Ishikawa (cell line): ENCODE results near the gene KCTD14.

Source experiments
- CEBPB ChIP-seq: IDR thresholded peaks from 2 replicates; pipeline ENCODE4 v1.6.1; 2012
- CREB1 ChIP-seq: IDR thresholded peaks from 2 replicates; pipeline ENCODE4 v1.6.1; 2012; ENCODE audit warnings: low read depth
- EGR1 ChIP-seq: IDR thresholded peaks from 2 replicates; pipeline ENCODE4 v1.6.1; 2012
- EP300 ChIP-seq: IDR thresholded peaks from 2 replicates; pipeline ENCODE4 v1.6.1; 2012; ENCODE audit warnings: borderline replicate concordance
- FOXM1 ChIP-seq: IDR thresholded peaks from 2 replicates; pipeline ENCODE4 v1.6.1; 2012; ENCODE audit warnings: low read depth, borderline replicate concordance
- NFIC ChIP-seq: IDR thresholded peaks from 2 replicates; pipeline ENCODE4 v1.6.1; 2012
- RAD21 ChIP-seq: IDR thresholded peaks from 2 replicates; pipeline ENCODE4 v1.6.1; 2012; ENCODE audit warnings: low read depth
- TAF1 ChIP-seq: IDR thresholded peaks from 2 replicates; pipeline ENCODE4 v1.6.1; 2012; ENCODE audit warnings: low read depth, mild to moderate bottlenecking
- TCF12 ChIP-seq: IDR thresholded peaks from 2 replicates; pipeline ENCODE4 v1.6.1; 2012; ENCODE audit warnings: low read depth
- TEAD4 ChIP-seq: IDR thresholded peaks from 2 replicates; pipeline ENCODE4 v1.6.1; 2012
- YY1 ChIP-seq: IDR thresholded peaks from 2 replicates; pipeline ENCODE4 v1.6.1; 2012; ENCODE audit warnings: low read depth
- ZBTB7A ChIP-seq: IDR thresholded peaks from 2 replicates; pipeline ENCODE4 v1.6.1; 2012; ENCODE audit warnings: low read depth
- TF ChIP-seq, protein P1 (sequence below): IDR thresholded peaks from 2 replicates; pipeline ENCODE4 v1.6.1; 2012
- TF ChIP-seq, protein P2 (sequence below): IDR thresholded peaks from 2 replicates; pipeline ENCODE4 v1.6.1; 2012; ENCODE audit warnings: low read depth, mild to moderate bottlenecking
- TF ChIP-seq, protein P3 (sequence below): IDR thresholded peaks from 2 replicates; pipeline ENCODE4 v1.6.1; 2012

The KCTD14 gene

DNA sequence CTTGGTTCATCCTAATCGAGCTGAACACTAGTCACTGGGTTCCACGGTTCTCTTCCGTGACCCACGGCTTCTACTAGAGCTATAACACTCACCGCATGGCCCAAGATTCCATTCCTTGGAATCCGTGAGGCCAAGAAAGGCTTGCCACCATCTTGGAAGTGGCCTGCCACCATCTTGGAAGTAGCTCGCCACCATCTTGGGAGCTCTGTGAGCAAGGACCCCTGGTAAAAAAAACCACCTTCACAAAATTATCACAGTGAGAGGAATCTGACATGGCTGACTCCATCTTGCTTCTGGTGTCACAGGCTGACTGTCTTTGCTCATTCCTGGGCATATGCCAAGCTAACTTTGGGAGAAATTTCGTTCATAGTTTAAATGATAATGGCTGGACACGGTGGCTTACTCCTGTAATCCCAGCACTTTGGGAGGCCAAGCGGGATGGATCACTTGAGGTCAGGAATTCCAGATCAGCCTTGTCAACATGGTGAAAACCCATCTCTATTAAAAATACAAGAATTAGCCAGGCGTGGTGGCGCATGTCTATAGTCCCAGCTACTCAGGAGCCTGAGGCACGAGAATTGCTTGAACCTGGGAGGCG is 18.9 kb upstream of the KCTD14 start:
- TF ChIP-seq NFIC = 0 out of 2 replicates have a peak, but pooled peaks have one; percentile 10
- no peak for TF ChIP-seq RAD21
- no peak for TF ChIP-seq CREB1
- 0 out of 2 replicates have a peak, but pooled peaks have one; percentile 44 for TF ChIP-seq YY1

DNA sequence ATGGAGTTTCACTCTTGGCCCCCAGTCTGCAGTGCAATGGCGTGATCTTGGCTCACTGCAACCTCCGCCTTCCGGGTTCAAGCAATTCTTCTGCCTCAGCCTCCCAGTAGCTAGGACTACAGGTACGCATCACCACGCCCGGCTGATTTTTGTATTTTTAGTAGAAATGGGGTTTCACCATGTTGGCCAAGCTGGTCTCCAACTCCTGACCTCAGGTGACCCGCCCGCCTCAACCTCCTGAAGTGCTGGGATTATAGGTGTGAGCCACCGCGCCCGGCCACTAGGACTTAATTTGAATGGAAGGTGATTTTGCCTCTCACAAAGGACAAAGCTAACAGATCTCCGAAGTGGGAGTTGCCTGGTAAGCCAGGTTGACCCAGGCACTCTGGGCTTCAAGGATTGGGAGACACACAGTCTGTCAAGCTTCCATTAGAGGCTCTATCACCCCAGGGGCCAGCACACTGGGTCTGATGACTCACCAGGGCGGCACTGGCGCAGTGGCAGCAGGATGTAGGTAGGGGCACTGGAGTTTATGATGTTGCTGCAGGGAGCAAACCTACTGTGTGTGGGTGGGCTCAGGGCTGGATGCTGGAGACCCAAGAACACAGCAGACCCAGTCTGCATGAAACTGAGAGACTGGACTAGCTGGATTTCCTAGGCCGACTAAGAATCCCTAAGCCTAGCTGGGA is 17.8 kb upstream of the KCTD14 start:
- TF ChIP-seq, protein P1, sequence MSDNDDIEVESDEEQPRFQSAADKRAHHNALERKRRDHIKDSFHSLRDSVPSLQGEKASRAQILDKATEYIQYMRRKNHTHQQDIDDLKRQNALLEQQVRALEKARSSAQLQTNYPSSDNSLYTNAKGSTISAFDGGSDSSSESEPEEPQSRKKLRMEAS = no peak
- TF ChIP-seq EP300 = no peak
- TF ChIP-seq, protein P2, sequence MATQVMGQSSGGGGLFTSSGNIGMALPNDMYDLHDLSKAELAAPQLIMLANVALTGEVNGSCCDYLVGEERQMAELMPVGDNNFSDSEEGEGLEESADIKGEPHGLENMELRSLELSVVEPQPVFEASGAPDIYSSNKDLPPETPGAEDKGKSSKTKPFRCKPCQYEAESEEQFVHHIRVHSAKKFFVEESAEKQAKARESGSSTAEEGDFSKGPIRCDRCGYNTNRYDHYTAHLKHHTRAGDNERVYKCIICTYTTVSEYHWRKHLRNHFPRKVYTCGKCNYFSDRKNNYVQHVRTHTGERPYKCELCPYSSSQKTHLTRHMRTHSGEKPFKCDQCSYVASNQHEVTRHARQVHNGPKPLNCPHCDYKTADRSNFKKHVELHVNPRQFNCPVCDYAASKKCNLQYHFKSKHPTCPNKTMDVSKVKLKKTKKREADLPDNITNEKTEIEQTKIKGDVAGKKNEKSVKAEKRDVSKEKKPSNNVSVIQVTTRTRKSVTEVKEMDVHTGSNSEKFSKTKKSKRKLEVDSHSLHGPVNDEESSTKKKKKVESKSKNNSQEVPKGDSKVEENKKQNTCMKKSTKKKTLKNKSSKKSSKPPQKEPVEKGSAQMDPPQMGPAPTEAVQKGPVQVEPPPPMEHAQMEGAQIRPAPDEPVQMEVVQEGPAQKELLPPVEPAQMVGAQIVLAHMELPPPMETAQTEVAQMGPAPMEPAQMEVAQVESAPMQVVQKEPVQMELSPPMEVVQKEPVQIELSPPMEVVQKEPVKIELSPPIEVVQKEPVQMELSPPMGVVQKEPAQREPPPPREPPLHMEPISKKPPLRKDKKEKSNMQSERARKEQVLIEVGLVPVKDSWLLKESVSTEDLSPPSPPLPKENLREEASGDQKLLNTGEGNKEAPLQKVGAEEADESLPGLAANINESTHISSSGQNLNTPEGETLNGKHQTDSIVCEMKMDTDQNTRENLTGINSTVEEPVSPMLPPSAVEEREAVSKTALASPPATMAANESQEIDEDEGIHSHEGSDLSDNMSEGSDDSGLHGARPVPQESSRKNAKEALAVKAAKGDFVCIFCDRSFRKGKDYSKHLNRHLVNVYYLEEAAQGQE = no peak
- TF ChIP-seq TEAD4 = no peak
- TF ChIP-seq, protein P3, sequence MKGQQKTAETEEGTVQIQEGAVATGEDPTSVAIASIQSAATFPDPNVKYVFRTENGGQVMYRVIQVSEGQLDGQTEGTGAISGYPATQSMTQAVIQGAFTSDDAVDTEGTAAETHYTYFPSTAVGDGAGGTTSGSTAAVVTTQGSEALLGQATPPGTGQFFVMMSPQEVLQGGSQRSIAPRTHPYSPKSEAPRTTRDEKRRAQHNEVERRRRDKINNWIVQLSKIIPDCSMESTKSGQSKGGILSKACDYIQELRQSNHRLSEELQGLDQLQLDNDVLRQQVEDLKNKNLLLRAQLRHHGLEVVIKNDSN = no peak

DNA sequence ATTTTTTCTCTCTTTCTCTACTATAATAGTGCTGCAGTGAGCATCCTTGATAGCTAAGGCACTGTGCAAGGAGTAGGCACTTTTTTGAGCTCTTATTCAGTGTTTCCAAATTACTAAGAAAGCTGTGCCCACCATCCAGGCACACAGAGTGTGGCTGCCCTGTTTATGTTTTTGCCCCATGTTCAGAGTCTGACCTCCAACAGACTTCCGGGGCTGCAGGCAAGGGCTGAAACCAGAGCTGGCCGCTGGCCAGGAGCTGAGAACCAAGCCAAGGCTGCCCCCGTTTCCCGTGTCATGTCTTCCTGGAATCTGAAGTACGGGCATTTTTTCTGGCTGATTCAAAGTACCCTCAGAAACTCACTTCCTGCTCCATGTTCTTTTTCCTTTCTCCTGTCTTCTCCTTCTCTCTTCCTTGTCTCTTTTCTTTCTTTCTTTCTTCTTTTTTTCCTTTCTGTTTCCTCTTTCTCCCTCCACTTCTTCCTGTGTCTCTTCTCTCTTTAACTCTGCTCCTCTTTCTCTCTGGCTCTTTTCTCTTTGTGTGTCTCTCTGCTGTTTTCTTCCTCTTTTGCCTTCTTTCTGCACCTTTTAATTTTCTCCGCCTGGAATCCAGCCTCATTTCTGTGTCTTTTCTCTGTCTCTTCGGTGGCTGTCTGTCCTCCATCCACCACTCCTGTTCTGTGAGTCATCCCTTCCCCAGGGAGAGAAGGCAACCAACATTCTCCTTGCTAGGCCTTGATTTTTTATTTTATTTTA is 17.0 kb upstream of the KCTD14 start:
- TF ChIP-seq TEAD4 = peak; percentile 37; the same call in 1 of the 2 replicates
- TF ChIP-seq EP300 = no peak
- peak; percentile 93 for TF ChIP-seq NFIC
- TF ChIP-seq, protein P3 = no peak
- TF ChIP-seq YY1 = 0 out of 2 replicates have a peak, but pooled peaks have one; percentile 31
- TF ChIP-seq CEBPB = no peak
- no peak for TF ChIP-seq CREB1
- TF ChIP-seq, protein P1 = 0 out of 2 replicates have a peak, but pooled peaks have one; percentile 30
- no peak; the same call in 1 of the 2 replicates for TF ChIP-seq RAD21
- TF ChIP-seq, protein P2 = no peak
- no peak for TF ChIP-seq EGR1
- TF ChIP-seq TAF1 = no peak
- TF ChIP-seq FOXM1 = no peak
- peak; percentile 45; the same call in 1 of the 2 replicates for TF ChIP-seq TCF12
- TF ChIP-seq ZBTB7A = no peak

DNA sequence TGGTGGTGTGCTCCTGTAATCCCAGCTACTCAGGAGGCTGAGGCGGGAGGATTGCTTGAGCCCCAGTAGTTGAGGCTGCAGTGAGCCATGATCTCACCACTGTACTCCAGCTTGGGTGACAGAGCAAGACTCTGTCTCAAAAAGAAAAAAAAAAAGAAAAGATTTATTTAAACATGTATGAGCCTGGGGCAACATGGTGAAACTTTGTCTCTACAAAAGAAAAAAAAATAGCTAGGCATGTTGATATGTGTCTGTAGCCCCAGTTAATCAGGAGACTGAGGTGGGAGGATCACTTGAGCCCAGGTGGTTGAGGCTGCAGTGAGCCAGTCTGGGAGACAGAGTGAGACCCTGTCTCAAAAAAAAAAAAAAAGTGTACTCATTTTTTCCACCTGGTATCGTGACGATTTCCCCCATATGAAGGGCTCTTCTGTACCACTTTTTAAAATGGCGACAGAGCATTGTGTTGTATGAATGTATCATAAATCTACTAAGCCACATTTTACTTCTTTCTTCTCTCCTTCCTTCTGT is 16.4 kb upstream of the KCTD14 start:
- TF ChIP-seq YY1 (no peak), EP300 (no peak), CREB1 (no peak), CEBPB (no peak), ZBTB7A (no peak), TAF1 (no peak), RAD21 (no peak), TCF12 (no peak), EGR1 (no peak), FOXM1 (no peak), TEAD4 (no peak)
- TF ChIP-seq, protein P3 = no peak
- TF ChIP-seq, protein P2 = no peak
- TF ChIP-seq, protein P1 = no peak
